HEK293 (cell line): ENCODE data around the gene CNIH1.
"Not testable (repeated sequence)": the region's sequence is repeated elsewhere in the genome, so short reads cannot be mapped to it uniquely, and the experiment has no call there.

Experiments used
- CTCF ChIA-PET: fragments of 350-600 bp; formaldehyde crosslinking; extraction: SDS; loops from one replicate; lab custom pipeline; 2021; ENCODE audit warnings: antibody characterized with exemption; lab: Yijun Ruan, JAX
- POLR2A ChIA-PET: fragments of 300-600 bp; formaldehyde crosslinking; extraction: SDS; loops from one replicate; lab custom pipeline; 2020; ENCODE audit warnings: antibody characterized with exemption, inconsistent platforms; lab: Yijun Ruan, JAX
- H3K27ac ChIP-seq: fragments of 200-500 bp; sonication (Bioruptor generic); 2 replicates; pipeline ENCODE4 v1.5.1; 2014; ENCODE audit warnings: low read depth, low read length, control low read depth, inconsistent platforms; ENCODE audit errors: extremely low read depth
- H3K36me3 ChIP-seq, 2 experiments: fragments of 200-500 bp in 1 of 2; sonication (Bioruptor generic) in 1 of 2; 1 replicate in 1 of 2; 2 replicates in 1 of 2; pipeline ENCODE4 v1.5.1; 2014 to 2017; ENCODE audit warnings: inconsistent platforms in 2 of 2, low read length in 2 of 2; ENCODE audit not compliant: control insufficient read depth in 2 of 2, insufficient read depth in 1 of 2
- H3K4me1 ChIP-seq: fragments of 200-500 bp; sonication (Bioruptor generic); 2 replicates; pipeline ENCODE4 v1.5.1; 2014; ENCODE audit warnings: mild to moderate bottlenecking, low read length, inconsistent platforms; ENCODE audit not compliant: control insufficient read depth, insufficient read depth
- H3K4me3 ChIP-seq: 2 replicates; pipeline ENCODE4 v1.5.1; 2011; ENCODE audit warnings: low read depth, mild to moderate bottlenecking, control low read depth, low read length, moderate library complexity
- H3K9me3 ChIP-seq: fragments of 200-500 bp; sonication (Bioruptor generic); 2 replicates; pipeline ENCODE4 v1.5.1; 2014; ENCODE audit warnings: low read depth, low read length, inconsistent platforms; ENCODE audit not compliant: control insufficient read depth, insufficient read depth
- SCRT1 ChIP-seq: fragments of 450-650 bp; formaldehyde crosslinking; IDR thresholded peaks from 2 replicates; pipeline ENCODE4 v1.5.1; 2016; ENCODE audit warnings: missing biosample characterization, missing genetic modification characterization, borderline replicate concordance
- YY1 ChIP-seq: fragments of 450-650 bp; formaldehyde crosslinking; IDR thresholded peaks from 2 replicates; pipeline ENCODE4 v1.5.1; 2018; ENCODE audit warnings: missing biosample characterization, missing genetic modification characterization
- ZBTB26 ChIP-seq: fragments of 450-650 bp; formaldehyde crosslinking; optimal IDR thresholded peaks from 2 replicates; pipeline ENCODE3; 2016; ENCODE audit warnings: missing biosample characterization, mild to moderate bottlenecking, missing genetic modification characterization
- ZBTB48 ChIP-seq: fragments of 450-650 bp; formaldehyde crosslinking; IDR thresholded peaks from 2 replicates; pipeline ENCODE4 v1.5.1; 2016; ENCODE audit warnings: missing biosample characterization, missing genetic modification characterization
- ZFP37 ChIP-seq: fragments of 450-650 bp; formaldehyde crosslinking; IDR thresholded peaks from 2 replicates; pipeline ENCODE4 v1.5.1; 2016; ENCODE audit warnings: missing biosample characterization, missing genetic modification characterization
- ZNF133 ChIP-seq: fragments of 450-650 bp; formaldehyde crosslinking; IDR thresholded peaks from 2 replicates; pipeline ENCODE4 v1.5.1; 2016; ENCODE audit warnings: missing biosample characterization, missing genetic modification characterization
- ZNF169 ChIP-seq: fragments of 450-650 bp; formaldehyde crosslinking; IDR thresholded peaks from 2 replicates; pipeline ENCODE4 v1.5.1; 2016; ENCODE audit warnings: missing biosample characterization, missing genetic modification characterization
- ZNF19 ChIP-seq: fragments of 450-650 bp; formaldehyde crosslinking; IDR thresholded peaks from 2 replicates; pipeline ENCODE4; 2016; ENCODE audit warnings: missing biosample characterization, missing genetic modification characterization, low read depth
- ZNF311 ChIP-seq: fragments of 450-650 bp; formaldehyde crosslinking; IDR thresholded peaks from 2 replicates; pipeline ENCODE4 v1.5.1; 2017; ENCODE audit warnings: missing biosample characterization, missing genetic modification characterization, borderline replicate concordance
- ZNF362 ChIP-seq: fragments of 450-650 bp; formaldehyde crosslinking; IDR thresholded peaks from 2 replicates; pipeline ENCODE4 v1.5.1; 2016; ENCODE audit warnings: missing biosample characterization, missing genetic modification characterization
- ZNF391 ChIP-seq: fragments of 450-650 bp; formaldehyde crosslinking; IDR thresholded peaks from 2 replicates; pipeline ENCODE4 v1.5.1; 2016; ENCODE audit warnings: low read depth, missing biosample characterization, missing genetic modification characterization, borderline replicate concordance
- ZNF549 ChIP-seq: fragments of 450-650 bp; IDR thresholded peaks from 2 replicates; pipeline ENCODE4 v1.5.1; 2018; ENCODE audit warnings: missing biosample characterization, missing genetic modification characterization, mild to moderate bottlenecking, inconsistent platforms, moderate library complexity
- ZNF555 ChIP-seq: fragments of 450-650 bp; formaldehyde crosslinking; conservative IDR thresholded peaks from 2 replicates; pipeline ENCODE4 v1.5.1; 2017; ENCODE audit warnings: missing biosample characterization, mild to moderate bottlenecking, missing genetic modification characterization, inconsistent platforms
- ZNF621 ChIP-seq: fragments of 450-650 bp; formaldehyde crosslinking; IDR thresholded peaks from 2 replicates; pipeline ENCODE4 v1.5.1; 2017; ENCODE audit warnings: missing biosample characterization, missing genetic modification characterization
- ZNF664 ChIP-seq: fragments of 450-650 bp; formaldehyde crosslinking; IDR thresholded peaks from 2 replicates; pipeline ENCODE4 v1.5.1; 2016; ENCODE audit warnings: missing biosample characterization, missing genetic modification characterization
- ZNF701 ChIP-seq: fragments of 450-650 bp; formaldehyde crosslinking; IDR thresholded peaks from 2 replicates; pipeline ENCODE4 v1.5.1; 2016; ENCODE audit warnings: missing biosample characterization, missing genetic modification characterization
- ZNF777 ChIP-seq: fragments of 450-650 bp; formaldehyde crosslinking; IDR thresholded peaks from 2 replicates; pipeline ENCODE4 v1.5.1; 2017; ENCODE audit warnings: missing biosample characterization, missing genetic modification characterization, borderline replicate concordance
- ZNF792 ChIP-seq: fragments of 450-650 bp; formaldehyde crosslinking; IDR thresholded peaks from 2 replicates; pipeline ENCODE4 v1.5.1; 2016; ENCODE audit warnings: missing biosample characterization, missing genetic modification characterization
- TF ChIP-seq, protein P1 (sequence below): fragments of 450-650 bp; formaldehyde crosslinking; IDR thresholded peaks from 2 replicates; pipeline ENCODE4 v1.5.1; 2017; ENCODE audit warnings: missing biosample characterization, missing genetic modification characterization

Gene CNIH1

DNA sequence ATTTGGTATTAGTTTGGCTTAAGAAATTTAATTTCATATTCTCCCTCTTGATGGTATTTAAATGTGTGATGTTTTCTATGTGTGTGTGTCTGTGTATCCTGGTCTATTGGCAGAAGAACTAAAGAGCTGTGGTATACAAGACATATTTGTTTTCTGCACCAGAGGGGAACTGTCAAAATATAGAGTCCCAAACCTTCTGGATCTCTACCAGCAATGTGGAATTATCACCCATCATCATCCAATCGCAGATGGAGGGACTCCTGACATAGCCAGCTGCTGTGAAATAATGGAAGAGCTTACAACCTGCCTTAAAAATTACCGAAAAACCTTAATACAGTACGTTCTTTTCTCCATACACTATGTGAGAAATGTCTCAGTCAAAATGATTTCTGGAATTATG is 29.8 kb downstream of the CNIH1 start:
- no peak for TF ChIP-seq ZNF621 (tag by site-specific recombination)
- TF ChIP-seq ZNF664 (tag by site-specific recombination), result no peak
- no peak for TF ChIP-seq ZBTB48 (tag by site-specific recombination)
- no peak for TF ChIP-seq ZNF169
- no peak for TF ChIP-seq ZNF792 (tag by site-specific recombination)
- no peak for TF ChIP-seq ZNF311
- TF ChIP-seq SCRT1 (tag by site-specific recombination), result no peak
- TF ChIP-seq ZNF19 (tag by site-specific recombination), result no peak
- H3K9me3 ChIP-seq, result no peaks in the 10 kb centered on the region
- POLR2A ChIA-PET, result no interaction called here
- no peak overlapping the region for H3K4me3 ChIP-seq
- no peaks in the 10 kb centered on the region for H3K4me1 ChIP-seq
- no peak overlapping the region for H3K27ac ChIP-seq
- peaks cover 48 to 76% of the 10 kb centered on the region in 2 experiments for H3K36me3 ChIP-seq
- CTCF ChIA-PET, result interaction anchor here (0.5 to 1.5 kb wide), 5 partner anchors 9 to 397 kb away, joined by 3 to 4 read pairs (median 3); no protein-coding TSS in a partner anchor

- H3K4me1 ChIP-seq, result no peaks in the 10 kb centered on the region
- no peak for TF ChIP-seq ZBTB26 (tag by site-specific recombination)
- no peak for TF ChIP-seq YY1 (tag by site-specific recombination)
- TF ChIP-seq ZNF777 (tag by site-specific recombination), result no peak
- no peak for TF ChIP-seq ZNF555 (tag by site-specific recombination)
- no peak for TF ChIP-seq ZNF664 (tag by site-specific recombination)
- TF ChIP-seq, protein P1, sequence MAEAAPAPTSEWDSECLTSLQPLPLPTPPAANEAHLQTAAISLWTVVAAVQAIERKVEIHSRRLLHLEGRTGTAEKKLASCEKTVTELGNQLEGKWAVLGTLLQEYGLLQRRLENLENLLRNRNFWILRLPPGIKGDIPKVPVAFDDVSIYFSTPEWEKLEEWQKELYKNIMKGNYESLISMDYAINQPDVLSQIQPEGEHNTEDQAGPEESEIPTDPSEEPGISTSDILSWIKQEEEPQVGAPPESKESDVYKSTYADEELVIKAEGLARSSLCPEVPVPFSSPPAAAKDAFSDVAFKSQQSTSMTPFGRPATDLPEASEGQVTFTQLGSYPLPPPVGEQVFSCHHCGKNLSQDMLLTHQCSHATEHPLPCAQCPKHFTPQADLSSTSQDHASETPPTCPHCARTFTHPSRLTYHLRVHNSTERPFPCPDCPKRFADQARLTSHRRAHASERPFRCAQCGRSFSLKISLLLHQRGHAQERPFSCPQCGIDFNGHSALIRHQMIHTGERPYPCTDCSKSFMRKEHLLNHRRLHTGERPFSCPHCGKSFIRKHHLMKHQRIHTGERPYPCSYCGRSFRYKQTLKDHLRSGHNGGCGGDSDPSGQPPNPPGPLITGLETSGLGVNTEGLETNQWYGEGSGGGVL (tag by site-specific recombination), result no peak
- no peak for TF ChIP-seq ZNF362
- TF ChIP-seq ZNF701 (tag by site-specific recombination), result no peak
- TF ChIP-seq ZNF792 (tag by site-specific recombination), result no peak
- no peak for TF ChIP-seq ZNF133 (tag by site-specific recombination)
- no peak for TF ChIP-seq ZNF391 (tag by site-specific recombination)
- TF ChIP-seq ZFP37 (tag by site-specific recombination), result no peak
- TF ChIP-seq ZNF549 (tag by site-specific recombination), result no peak
- CTCF ChIA-PET, result interaction anchor here (1.5 kb wide), 1 partner anchor 62 kb away, joined by 3 read pairs; no protein-coding TSS in a partner anchor
- peaks cover 40 to 72% of the 10 kb centered on the region in 2 experiments for H3K36me3 ChIP-seq
- POLR2A ChIA-PET, result interaction anchor here (1.5 kb wide), 1 partner anchor 14 kb away, joined by 3 read pairs; no protein-coding TSS in a partner anchor
- H3K4me3 ChIP-seq, result no peak overlapping the region
- H3K9me3 ChIP-seq, result no peaks in the 10 kb centered on the region
- no peak overlapping the region for H3K27ac ChIP-seq
These were observed 31.0 kb downstream of the CNIH1 start for GRCh38 chr14:54410215-54410614.

DNA sequence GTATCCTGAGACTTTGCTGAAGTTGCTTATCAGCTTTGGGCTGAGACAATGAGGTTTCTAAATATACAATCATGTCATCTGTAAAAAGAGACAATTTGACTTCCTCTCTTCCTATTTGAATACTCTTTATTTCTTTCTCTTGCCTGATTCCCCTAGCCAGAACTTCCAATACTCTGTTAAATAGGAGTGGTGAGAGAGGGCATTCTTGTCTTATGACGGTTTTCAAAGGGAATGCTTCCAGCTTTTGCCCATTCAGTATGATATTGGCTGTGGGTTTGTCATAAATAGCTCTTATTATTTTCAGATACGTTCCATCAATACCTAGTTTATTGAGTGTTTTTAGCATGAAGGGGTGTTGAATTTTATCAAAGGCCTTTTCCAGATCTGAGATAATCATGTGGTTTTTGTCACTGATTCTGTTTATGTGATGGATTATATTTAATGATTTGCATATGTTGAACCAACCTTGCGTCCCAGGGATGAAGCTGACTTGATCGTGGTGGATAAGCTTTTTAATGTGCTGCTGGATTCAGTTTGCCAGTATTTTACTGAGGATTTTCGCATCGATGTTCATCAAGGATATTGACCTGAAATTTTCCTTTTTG is 37.7 kb downstream of the CNIH1 start:
- CTCF ChIA-PET, H3K4me3 ChIP-seq, H3K27ac ChIP-seq, POLR2A ChIA-PET, H3K4me1 ChIP-seq, H3K9me3 ChIP-seq: not testable (repeated sequence)
- peaks cover 31 to 44% of the 10 kb centered on the region in 2 experiments for H3K36me3 ChIP-seq
